Forelimb muscle (tissue), 1 donor: Measurements from ENCODE around the gene WDR45. TPM values are rescaled to one million over a fixed set of nuclear protein-coding genes. Genes with fewer than 3 reads are reported as not detected.

ENCODE experiments used
- DNase-seq: peaks from one replicate; pipeline ENCODE4 v3.0.0-alpha.2; 2013; ENCODE audit warnings: low read depth
- polyA plus RNA-seq: library from polyadenylated mRNA; unstranded; fragments of 120-200 nt; gene quantifications from one replicate; pipeline ENCODE4 v1.2.1, GENCODE V29; 2013; ENCODE audit not compliant: insufficient read length

WDR45 gene
- polyA plus RNA-seq, 1 donor, result 34.4 TPM

DNA sequence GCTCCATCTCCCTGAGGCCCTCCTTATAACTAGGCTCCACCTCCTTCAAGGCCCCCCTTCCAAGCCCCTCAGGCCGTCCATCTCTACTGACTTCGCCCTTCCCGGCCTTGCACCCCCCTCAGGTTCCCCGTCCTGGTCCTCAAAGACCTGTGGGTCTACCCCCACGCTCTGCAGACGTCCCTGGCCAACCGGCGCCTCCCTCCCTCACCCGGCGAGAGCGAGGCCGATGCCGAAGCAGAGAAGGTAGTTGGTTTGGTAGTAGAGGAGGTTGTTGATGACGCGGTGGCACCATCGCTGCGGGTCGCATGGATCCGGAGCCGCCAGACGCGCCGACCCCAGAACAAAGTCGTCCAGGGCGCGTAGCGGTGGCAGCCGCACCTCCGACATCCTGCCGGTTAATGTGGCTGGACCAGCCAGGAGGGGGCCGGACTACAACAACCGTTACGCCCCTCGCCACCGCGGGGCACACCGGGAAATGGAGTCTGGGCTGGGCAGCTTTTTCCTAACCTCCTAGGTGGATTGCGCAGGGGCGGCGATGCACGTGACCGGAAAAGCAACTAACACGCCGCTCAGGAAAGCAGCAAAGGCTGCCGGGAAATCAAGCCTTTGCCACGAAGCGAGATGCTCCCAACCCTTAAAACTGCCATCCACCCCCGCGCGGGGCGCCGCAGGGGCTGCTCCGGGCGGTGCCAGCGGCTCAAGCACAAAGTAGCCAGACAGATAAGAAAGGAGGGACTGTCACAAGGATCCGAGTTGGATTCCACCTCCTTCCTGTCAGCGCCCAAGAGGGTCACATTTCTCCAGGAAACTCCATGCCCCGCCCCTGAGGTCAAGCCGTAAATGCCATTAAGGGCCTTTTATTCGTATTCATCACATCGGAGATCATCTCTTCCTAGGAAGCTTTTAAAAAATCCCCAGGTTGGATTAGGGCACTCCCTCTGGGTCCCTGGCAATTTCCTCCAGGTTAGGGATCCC, 5.8 kb downstream of the WDR45 start, which contains the start of gene PRAF2:
Gene PRAF2 (minus strand): TSS at position 402 of the 975 bp plus-strand sequence. CDS start 15 bp downstream, at position 387.
- DNase-seq, result peak; percentile 66

DNA sequence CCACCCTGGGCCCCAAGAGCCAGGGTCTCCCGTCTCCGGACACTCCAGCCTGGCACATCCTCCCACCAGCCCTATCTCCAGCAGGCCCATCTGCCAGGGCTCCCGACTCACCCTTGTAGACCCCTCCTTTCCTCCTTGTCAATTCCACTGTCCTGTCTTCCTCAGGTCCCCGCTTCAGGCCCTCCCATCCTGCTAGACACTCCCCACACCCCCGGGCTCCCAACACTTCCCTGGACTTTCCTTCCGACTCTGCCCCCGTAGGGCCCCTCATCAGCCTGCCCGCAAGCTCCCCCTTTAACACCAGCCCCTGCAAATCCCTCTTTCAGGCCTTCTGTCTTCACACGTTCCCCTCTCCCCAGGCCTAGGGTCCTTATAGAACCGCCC, 7.0 kb downstream of the WDR45 start:
- DNase-seq, result no peak

DNA sequence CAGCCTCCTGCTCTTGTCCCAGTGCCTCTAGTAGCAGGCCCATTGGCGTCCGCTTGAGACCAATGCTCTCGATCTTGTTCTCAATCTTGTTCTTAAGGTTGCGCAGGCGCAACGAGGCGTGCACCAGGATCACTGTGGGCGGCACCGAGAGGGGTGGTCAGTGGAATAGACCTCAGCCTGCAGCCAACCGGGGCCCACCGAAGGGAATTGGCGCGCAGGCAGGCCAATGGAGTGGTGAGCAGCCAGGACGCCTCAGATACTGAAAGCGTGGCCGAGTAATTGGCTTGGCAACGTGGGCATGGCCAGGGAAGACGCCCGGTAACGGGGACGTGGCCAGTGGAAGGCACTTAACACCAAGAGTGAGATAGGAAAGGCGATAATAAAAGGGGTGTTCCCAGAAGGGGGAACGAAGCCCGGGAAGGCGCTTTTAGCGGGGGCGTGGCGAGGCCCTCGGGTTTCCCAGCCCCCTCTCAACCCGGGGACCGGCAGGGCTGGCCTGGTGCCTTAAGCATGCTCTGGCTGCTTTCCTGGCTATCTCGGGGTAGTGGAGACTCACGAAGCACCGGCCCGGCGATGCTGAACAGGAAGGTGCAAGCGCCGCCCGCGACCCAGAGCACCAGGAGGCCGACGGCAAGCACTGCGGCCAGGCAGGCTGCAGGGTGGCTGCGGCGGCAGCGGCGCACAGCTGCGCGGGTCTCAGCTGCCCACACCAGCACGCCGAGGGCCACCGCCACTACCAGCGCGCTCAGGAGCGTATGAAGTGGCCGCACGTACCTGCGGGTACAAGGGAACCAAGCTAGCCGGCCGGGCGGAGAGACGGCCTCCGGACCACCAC, 7.6 kb downstream of the WDR45 start:
- DNase-seq, result peak; percentile 49

DNA sequence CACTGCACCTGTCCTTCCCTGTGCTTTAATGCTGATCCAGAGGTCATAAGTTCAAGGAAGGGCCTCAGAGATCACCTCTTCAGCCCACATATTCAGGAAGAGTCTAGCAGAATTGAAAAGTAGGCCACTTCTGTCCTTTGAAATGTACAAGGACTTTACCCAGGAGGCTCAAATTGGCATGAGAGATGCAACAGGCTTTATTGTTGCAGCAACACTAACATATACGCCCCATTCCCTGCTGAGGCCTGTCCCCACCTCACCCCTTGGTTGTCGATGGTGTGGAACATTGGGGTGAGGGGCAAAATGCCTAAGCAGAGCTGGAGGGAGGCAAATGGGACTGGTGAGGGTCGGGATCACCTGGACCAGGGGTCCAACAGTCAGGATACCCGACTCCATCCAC, 8.7 kb downstream of the WDR45 start:
- no peak for DNase-seq

DNA sequence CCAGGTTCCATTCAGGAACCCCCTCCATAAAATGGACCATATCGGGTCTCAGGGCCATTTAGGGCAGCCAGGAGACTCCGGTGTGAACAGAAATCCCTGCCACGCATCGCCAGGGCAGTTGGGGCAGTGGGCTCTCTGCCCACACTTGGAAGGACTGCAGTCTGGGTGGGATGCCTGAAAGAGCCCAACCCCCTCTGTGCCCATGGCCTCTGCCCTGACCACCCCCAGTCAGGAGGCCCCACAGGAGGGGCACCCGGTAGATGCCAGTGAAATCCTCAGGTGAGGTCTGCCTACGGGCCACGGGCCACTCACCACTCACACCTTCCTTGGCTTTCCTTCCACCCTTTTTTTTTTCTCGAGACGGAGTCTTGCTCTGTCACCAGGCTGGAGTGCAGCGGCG, 10.6 kb downstream of the WDR45 start:
- DNase-seq, result no peak

DNA sequence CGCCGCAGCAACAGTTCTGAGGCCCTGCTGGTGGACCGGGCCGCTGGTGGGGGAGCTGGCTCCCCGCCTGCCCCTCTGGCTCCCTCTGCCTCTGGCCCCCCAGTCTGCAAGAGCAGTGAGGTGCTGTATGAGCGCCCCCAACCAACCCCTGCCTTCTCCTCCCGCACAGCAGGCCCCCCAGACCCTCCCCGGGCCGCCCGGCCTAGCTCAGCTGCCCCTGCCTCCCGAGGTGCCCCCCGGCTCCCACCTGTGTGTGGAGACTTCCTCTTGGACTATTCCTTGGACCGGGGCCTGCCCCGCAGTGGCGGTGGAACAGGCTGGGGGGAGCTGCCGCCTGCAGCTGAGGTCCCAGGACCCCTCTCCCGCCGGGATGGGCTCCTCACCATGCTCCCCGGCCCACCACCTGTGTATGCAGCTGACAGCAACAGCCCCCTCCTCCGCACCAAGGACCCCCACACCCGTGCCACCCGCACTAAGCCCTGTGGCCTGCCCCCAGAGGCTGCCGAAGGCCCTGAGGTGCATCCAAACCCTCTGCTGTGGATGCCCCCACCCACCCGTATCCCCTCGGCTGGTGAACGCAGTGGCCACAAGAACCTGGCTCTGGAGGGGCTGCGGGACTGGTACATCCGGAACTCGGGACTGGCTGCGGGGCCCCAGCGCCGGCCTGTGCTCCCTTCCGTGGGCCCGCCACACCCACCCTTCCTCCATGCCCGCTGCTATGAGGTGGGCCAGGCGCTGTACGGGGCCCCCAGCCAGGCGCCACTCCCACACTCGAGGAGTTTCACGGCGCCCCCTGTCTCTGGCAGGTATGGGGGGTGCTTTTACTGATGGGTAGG, 12.2 kb downstream of the WDR45 start:
- no peak for DNase-seq

DNA sequence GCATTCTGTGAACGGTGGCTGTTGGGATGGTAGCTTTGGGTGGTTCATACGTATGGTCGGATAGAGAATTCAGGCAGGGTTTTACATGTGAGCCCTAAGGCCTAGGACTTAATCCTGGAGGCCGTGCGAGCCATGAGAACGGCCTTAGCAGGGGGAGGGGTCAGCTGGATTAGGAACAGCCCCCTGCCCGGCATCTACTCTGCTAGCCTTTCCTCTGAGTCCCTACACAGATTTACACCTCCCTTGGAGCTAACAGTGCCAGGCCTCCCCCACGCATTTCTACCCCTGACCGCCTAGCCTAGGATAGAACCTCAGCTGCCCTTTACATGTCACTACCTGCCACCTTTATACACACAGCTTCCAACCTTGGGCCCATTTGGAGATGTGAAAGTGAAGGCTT, 13.0 kb downstream of the WDR45 start:
- no peak for DNase-seq

DNA sequence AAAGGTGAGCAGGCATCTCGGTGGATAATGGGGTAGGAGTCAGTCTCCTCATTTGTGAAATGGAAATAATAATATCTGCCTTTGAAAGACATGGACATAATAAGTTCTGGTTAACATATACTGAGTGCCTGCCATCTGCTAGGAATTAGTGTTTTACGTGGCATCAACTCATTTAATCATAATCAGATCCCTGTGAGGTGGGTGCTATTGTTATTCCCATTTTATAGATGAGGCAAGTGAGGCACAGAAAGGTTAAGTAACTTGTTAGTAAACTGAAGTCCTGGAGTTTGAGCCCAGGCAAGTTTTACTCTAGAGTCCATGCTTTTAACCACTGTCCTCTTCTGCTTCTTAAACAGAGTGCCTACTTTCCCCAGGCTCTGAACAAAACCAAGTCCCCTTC, 13.4 kb downstream of the WDR45 start:
- no peak for DNase-seq

DNA sequence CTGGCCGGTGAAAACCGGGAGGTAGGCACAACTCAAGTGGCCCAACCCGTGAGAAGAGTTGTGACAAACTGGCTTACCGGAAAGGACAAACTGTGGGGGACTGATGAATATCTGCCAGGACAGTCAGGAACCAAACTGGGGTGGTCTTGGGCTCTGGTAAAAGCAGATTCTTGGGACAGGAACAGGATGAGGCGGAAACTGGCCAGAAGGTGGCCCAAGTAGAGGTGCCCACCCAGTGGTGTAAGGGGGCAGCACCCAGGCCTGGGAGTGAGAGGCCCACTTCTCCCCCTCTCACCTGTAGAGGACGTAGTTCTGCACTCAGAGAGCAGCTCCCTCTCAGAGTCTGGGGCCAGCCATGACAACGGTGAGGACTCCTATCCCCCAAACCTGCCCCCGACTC, 15.0 kb downstream of the WDR45 start:
- no peak for DNase-seq

DNA sequence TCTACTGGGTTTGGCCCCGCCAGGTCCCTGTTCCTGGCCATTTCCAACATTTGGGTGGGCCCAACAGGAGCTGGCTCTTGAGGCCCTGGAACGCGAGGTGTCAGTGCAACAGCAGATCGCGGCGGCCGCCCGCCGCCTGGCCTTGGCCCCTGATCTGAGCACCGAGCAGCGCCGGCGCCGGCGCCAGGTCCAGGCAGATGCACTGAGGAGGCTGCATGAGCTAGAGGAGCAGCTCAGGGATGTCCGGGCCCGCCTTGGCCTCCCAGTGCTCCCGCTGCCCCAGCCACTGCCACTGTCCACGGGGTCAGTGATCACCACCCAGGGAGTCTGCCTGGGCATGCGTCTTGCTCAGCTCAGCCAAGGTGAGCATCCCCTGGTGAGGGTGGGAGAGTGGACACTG, 15.4 kb downstream of the WDR45 start:
- DNase-seq, result no peak

DNA sequence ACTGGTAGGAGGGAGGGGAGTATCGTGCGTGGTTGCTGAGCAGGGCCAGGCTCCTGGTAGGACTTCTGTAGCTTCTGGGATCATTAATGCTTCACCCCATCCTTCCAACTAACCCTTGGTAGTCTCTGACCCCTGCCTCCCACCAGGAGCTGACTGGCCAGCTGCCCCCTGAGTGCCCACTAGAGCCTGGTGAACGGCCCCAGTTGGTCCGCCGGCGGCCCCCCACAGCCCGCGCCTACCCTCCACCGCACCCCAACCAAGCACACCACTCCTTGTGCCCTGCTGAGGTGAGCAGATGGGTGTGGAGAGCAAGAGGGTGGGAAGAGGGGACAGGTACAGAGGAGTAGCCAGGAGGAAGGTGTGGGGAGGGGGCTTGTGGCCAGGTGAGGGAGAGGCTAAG, 16.0 kb downstream of the WDR45 start:
- no peak for DNase-seq

DNA sequence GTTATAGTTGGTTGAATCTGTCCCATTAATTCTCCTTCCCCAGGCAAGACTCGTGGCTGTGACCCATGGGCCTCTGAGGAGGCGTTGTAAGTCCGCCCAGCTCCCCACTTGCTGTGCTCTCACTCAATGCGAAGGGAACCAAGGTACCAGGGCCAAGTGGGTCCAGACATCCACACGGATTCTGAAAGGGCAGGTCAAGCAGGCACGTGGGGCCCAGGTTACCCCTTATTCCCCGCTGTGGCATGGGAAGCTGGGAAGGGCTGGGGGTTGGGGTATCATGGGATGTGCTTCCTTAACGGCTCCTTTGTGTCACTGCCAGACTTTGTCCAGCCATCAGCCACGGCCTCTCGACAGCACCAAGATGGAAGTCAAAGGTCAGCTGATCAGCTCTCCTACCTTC, 17.8 kb downstream of the WDR45 start:
- no peak for DNase-seq

DNA sequence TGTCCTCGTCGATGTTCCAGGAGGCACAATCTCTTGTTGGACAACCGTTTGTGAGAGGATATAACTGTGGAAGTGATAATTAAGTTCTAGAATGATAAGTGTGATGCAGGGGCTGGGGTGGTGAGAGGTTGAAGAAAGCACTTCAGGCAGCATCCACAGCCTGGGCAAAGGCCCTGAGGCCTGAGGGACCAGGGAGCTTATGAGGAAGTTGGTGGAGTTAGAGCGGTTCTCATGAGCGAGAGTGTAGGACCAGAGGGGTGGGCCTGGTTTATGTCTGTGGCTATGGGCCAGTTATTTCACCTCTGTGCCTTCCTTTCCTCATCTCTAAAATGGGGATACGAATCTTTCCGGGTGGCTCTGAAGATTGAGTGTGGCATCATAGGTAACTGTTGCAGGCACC, 18.2 kb downstream of the WDR45 start:
- no peak for DNase-seq

DNA sequence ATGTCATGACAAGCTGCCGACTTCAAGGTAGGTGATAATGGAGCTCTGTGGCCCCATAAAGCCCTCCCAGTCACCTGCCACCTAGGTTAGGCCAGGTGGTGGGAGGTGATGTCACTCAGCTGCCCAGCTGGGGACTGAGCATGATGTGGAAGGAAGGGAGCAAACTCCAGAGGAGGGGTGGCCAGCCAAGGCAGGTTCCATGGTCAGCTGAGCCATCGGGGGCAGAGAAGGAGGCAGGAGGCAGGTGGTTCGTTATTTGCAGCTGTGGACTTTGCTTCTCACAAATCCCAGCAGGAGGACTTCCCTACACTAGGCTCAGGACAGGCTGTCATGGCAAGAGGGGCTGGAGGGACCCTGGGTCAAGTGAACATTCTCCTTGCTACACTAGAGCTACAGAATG, 18.8 kb downstream of the WDR45 start:
- no peak for DNase-seq

DNA sequence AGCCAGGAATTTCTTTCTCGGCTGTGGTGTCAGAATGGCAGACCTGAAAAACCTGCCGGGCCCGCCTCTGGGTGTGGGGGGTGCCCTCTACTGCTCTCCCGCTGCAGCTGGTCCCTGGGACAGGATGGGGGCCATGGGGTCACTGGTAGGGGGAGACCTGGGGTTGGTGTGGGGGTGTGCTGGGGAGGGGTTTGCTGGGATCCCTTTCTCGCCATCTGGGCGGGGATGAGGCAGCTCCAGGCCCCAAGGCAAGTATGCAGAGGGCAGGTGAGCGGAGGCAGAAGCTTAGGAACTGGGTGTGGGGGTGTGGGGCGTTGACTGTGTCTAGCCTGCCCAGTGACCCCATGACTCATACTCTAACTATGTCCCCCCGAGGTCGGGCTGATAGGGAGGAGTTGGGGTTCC, 20.0 kb downstream of the WDR45 start:
- DNase-seq, result no peak

DNA sequence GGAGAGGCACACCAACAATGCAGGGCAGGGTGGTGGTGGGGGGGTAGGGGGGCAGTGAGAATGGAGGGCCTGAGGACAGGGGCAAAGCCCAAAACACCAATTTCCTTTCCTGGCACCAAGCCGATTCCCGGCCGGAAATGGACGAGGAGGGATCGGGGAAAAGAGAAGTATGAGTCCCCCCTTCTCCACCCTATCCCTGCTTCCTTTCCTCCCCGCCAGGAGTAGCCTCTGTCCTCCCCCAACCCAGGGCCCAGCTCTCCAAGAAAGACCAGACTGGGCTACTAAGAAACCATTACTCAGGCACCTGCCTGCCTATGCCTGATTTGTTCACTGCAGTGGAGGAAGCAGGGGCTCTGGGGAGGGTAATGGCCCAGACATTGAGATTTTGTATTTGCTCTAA, 20.5 kb downstream of the WDR45 start:
- DNase-seq, result no peak

DNA sequence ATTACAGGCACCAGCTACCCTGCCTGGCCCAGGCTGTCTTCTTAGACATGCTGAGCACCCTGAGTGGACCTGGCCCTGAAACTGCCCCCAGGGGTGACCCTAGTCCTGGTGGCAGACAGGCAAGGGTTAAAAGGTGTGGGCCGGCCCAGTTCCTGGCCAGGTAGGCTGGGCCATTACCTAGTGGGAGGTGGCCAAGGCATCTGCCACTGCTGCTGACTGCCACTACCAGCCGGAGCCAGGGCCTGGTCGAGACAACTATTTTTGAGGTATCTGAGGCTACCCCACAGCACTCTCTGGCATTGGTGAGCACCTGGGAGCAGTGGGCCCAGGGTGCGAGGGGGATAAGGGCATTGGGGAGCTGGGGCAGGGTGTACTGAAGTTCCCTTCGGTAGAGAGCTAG, 20.9 kb downstream of the WDR45 start, which contains the start of gene CCDC120:
Gene CCDC120 (plus strand): TSS at position 206 of the 400 bp plus-strand sequence. CDS start 3,043 bp downstream, outside the sequence.
- no peak for DNase-seq

DNA sequence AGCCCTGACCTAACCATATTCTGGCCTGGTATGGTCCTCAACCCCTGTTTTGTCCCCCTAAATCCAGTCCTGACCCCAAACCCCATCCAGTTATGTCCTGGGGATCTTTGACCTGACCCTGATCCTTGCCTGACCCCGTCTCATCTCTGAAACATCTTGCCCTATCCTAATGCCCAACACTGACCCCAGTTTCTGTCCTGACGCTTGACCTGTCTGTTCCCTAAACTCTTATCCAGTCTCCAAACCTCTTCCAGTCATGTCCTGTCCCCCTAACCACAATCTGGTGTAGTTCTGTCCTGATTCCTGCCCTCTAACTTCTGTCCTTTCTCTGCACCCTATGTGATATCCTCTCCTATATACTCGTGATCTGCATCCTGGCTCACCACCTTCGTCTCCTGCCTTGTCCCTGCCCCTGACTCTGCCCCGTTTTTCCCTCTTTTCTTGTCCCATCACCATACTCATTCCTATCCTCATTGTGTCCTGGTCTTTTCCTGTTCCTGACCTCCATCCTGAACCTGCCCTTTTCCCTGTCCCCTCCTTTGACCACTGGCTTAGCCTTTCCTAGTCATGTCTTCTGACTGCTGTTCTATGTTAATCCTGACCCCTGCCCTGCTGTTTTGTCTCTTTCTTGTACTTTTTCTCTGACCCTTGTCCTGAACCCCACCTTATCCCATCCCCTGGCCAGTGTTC, 25.5 kb downstream of the WDR45 start:
- DNase-seq, result no peak

DNA sequence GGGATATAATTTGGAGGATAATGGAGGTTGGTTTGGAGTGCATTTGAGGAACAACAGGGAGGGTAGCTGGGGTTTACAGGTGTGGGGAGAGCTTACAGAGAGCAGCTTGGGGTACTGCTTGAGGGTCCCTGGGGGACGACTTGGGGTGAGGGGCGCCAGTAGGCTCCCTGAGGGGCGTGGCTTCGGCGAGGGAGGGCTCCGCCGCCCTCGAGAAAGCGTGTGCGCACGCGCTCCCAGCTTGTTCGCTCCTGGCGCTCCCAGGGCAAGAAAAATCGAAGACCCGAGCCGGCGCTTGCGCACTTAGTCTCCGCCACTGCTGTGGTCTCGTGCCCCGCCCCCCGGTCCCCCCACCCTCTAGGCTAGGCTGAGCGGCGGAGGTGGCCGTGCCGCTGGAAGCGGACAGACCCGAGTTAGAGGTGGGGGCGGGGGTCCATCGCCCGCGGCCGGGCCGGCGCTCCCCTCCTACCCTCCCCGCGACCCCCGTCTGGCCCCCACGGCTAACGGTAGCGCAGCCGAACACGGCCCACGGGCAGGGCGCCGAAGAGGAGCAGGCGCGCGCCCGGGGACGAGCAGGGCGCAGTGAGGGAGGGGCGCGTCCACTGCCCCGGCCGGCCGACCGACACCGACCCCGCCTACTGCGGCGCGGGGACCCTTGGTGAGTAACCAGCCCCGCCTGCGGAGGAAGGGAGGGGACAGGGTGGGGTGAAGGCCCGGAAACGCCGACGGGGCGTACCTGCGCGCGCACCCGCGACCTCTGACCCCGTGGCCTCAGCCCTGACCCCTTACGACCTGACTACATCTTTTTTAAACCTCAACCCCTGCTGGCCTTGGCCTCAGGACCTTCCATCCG, 26.2 kb downstream of the WDR45 start:
- DNase-seq, result no peak

DNA sequence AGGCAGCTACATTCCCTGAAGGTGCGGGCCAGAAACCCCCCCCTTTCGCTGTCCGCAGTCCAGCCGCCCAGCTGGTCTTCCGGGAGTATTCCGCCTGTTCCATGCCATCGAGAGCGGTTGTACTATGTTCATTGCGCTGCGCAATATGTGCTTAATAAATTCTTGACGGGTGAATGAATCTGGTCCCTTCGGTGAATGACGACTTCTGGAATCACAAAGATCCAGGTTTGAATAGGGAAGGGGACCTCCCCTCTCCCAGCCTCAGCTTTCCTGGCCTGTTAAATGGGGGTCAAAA, 35.8 kb downstream of the WDR45 start:
- no peak for DNase-seq
